ENCODE measurements around the gene DNAL4. TPM values are rescaled to one million over a fixed set of nuclear protein-coding genes. Genes with fewer than 3 reads are reported as not detected.

Gene DNAL4
- polyA plus RNA-seq, 2 of the 4 experiments (the other 2 are of a cell fraction) = 7.7 to 9.8 TPM

DNA sequence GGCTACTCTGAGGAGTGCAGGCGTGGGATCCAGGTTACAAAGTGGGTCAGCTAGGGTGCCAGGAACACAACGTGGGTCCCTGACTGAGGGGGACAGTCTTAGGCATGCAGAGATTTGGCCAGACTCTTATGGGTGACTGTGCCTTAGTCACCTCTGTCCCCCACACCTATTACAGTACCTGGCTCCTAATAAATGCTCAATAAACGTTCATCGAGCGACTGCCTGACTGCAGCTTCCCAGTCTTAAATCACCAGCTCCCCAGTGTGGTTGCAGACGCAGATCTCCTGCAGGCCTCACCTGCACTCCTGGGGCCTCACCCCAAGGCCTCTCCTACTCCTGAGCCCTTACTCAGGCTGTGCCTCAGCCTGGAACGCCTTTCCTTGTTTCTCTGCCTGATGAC is 34.9 kb downstream of the DNAL4 start:
- Histone ChIP-seq H3K27ac (no peak overlapping the region), H3K9me3 (no peaks in the 10 kb centered on the region), H3K4me2 (no peak overlapping the region), H3K4me3 (no peak overlapping the region), H3K4me1 (peaks cover 25% of the 10 kb centered on the region)
- ChIA-PET POLR2A (no interaction called here), CTCF (interaction anchor here (1.2 to 8.1 kb wide), 4 partner anchors 9 to 707 kb away, joined by 3 to 75 read pairs (median 5); no protein-coding TSS in a partner anchor)
- no peak for DNase-seq (ENCODE audit: low read depth in 1 of 2, low spot score in 1 of 2)
- 83% methylated on average over 7 of the region's 7 CpGs for WGBS (ENCODE audit: missing lambda C conversion rate)
- no peak for ATAC-seq
- no peak for FAIRE-seq
- TF ChIP-seq, protein P1, sequence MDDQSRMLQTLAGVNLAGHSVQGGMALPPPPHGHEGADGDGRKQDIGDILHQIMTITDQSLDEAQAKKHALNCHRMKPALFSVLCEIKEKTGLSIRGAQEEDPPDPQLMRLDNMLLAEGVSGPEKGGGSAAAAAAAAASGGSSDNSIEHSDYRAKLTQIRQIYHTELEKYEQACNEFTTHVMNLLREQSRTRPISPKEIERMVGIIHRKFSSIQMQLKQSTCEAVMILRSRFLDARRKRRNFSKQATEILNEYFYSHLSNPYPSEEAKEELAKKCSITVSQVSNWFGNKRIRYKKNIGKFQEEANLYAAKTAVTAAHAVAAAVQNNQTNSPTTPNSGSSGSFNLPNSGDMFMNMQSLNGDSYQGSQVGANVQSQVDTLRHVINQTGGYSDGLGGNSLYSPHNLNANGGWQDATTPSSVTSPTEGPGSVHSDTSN (IDR thresholded peaks at IDR 0.05) = no peak
- TF ChIP-seq POLR2A (IDR thresholded peaks at IDR 0.05; ENCODE audit: low read length) (no peak), PHF8 (IDR thresholded peaks at IDR 0.05; ENCODE audit: borderline replicate concordance, low read depth) (no peak), RCOR1 (IDR thresholded peaks at IDR 0.05; ENCODE audit: low read depth, low read length) (no peak), RAD21 (conservative IDR thresholded peaks at IDR 0.05 in 1 of 2, IDR thresholded peaks at IDR 0.05 in 1 of 2) (no peak), EP300 (IDR thresholded peaks at IDR 0.05) (no peak)
- TF ChIP-seq, protein P2, sequence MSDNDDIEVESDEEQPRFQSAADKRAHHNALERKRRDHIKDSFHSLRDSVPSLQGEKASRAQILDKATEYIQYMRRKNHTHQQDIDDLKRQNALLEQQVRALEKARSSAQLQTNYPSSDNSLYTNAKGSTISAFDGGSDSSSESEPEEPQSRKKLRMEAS (IDR thresholded peaks at IDR 0.05) = no peak

DNA sequence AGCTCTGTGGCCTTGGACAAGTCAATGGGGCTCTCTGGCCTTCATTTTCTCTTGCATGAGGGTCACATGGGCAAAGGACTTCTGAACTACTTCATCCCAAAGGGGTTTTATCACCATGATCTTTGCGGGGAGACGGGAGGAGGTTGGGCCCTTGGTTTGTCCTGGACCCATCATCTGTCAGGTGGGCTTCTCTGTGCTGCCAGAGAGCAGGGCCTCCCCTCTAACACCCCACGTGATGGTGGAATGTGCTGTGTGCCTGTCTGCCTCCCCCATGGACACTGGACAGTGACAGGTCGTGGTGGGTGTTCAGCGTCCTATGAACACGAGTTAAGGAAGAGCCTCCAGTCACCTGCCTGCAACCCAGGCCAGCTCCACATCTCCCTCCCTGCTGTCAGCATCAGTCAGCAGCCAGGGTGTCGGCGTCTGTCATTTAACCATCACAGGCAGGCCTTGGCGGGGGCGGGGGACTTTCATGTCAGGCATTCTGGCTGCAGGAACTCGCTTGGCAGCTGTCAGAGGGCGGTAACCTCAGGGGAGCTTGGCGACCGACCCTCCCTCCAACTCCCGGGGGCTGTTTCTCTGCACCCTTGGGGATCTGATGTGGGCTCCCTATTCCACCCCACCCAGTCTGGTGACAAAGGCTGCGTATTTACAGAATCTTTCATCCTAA is 35.5 kb downstream of the DNAL4 start:
- ATAC-seq (no peak), FAIRE-seq (no peak), DNase-seq (ENCODE audit: low read depth in 1 of 2, low spot score in 1 of 2) (no peak)
- 89% methylated on average over 12 of the region's 16 CpGs for WGBS (ENCODE audit: missing lambda C conversion rate)
- TF ChIP-seq, protein P3, sequence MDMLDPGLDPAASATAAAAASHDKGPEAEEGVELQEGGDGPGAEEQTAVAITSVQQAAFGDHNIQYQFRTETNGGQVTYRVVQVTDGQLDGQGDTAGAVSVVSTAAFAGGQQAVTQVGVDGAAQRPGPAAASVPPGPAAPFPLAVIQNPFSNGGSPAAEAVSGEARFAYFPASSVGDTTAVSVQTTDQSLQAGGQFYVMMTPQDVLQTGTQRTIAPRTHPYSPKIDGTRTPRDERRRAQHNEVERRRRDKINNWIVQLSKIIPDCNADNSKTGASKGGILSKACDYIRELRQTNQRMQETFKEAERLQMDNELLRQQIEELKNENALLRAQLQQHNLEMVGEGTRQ (IDR thresholded peaks at IDR 0.05) = no peak
- TF ChIP-seq POLR2AphosphoS2 (conservative IDR thresholded peaks at IDR 0.05; ENCODE audit: low read length) (no peak), ESRRA (IDR thresholded peaks at IDR 0.05; ENCODE audit: borderline replicate concordance, low read length) (no peak), GATA3 (IDR thresholded peaks at IDR 0.05; ENCODE audit: borderline replicate concordance) (no peak), EHMT2 (IDR thresholded peaks at IDR 0.05; ENCODE audit: low read depth) (no peak), RARB (CRISPR knock-in tag; IDR thresholded peaks at IDR 0.05) (no peak), ZNF302 (CRISPR knock-in tag; IDR thresholded peaks at IDR 0.05) (no peak), PHF8 (IDR thresholded peaks at IDR 0.05; ENCODE audit: borderline replicate concordance, low read depth) (no peak), HOXB13 (CRISPR knock-in tag; IDR thresholded peaks at IDR 0.05; ENCODE audit: low read depth) (no peak), KDM1A (IDR thresholded peaks at IDR 0.05; ENCODE audit: low read depth) (no peak), TP53 (CRISPR knock-in tag; IDR thresholded peaks at IDR 0.05) (no peak), MYC (IDR thresholded peaks at IDR 0.05; ENCODE audit: borderline replicate concordance, low read length) (no peak), HDAC2 (IDR thresholded peaks at IDR 0.05) (no peak), NFE2L2 (conservative IDR thresholded peaks at IDR 0.05; ENCODE audit: low read length) (no peak)
- TF ChIP-seq, protein P4, sequence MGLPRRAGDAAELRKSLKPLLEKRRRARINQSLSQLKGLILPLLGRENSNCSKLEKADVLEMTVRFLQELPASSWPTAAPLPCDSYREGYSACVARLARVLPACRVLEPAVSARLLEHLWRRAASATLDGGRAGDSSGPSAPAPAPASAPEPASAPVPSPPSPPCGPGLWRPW (IDR thresholded peaks at IDR 0.05) = no peak
- TF ChIP-seq, protein P5, sequence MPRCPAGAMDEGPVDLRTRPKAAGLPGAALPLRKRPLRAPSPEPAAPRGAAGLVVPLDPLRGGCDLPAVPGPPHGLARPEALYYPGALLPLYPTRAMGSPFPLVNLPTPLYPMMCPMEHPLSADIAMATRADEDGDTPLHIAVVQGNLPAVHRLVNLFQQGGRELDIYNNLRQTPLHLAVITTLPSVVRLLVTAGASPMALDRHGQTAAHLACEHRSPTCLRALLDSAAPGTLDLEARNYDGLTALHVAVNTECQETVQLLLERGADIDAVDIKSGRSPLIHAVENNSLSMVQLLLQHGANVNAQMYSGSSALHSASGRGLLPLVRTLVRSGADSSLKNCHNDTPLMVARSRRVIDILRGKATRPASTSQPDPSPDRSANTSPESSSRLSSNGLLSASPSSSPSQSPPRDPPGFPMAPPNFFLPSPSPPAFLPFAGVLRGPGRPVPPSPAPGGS (IDR thresholded peaks at IDR 0.05) = no peak
- TF ChIP-seq, protein P2 (IDR thresholded peaks at IDR 0.05) = no peak
- TF ChIP-seq, protein P6, sequence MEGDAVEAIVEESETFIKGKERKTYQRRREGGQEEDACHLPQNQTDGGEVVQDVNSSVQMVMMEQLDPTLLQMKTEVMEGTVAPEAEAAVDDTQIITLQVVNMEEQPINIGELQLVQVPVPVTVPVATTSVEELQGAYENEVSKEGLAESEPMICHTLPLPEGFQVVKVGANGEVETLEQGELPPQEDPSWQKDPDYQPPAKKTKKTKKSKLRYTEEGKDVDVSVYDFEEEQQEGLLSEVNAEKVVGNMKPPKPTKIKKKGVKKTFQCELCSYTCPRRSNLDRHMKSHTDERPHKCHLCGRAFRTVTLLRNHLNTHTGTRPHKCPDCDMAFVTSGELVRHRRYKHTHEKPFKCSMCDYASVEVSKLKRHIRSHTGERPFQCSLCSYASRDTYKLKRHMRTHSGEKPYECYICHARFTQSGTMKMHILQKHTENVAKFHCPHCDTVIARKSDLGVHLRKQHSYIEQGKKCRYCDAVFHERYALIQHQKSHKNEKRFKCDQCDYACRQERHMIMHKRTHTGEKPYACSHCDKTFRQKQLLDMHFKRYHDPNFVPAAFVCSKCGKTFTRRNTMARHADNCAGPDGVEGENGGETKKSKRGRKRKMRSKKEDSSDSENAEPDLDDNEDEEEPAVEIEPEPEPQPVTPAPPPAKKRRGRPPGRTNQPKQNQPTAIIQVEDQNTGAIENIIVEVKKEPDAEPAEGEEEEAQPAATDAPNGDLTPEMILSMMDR (IDR thresholded peaks at IDR 0.05) = no peak
- Histone ChIP-seq H3K27ac (no peak overlapping the region), H3K4me2 (no peak overlapping the region), H3K9me3 (no peaks in the 10 kb centered on the region), H3K4me1 (peaks cover 22% of the 10 kb centered on the region), H3K4me3 (no peak overlapping the region)
- ChIA-PET CTCF (interaction anchor here (1.2 to 8.1 kb wide), 4 partner anchors 9 to 706 kb away, joined by 3 to 75 read pairs (median 5); no protein-coding TSS in a partner anchor), POLR2A (no interaction called here)
